Raji (cell line): Measurements from ENCODE around the gene PCDHGA8.

Experiments used
- POLR2A ChIP-seq: IDR thresholded peaks from 2 replicates; pipeline ENCODE4 v1.6.1; 2011; ENCODE audit warnings: low read depth, low read length, control low read depth; ENCODE audit not compliant: insufficient read depth

Gene PCDHGA8

GRCh38 chr5:141419074-141419880 is 26.8 kb downstream of the PCDHGA8 start:
- TF ChIP-seq POLR2A, result no peak

- no peak for TF ChIP-seq POLR2A
Measured at GRCh38 chr5:141420855-141421488, 28.5 kb downstream of the PCDHGA8 start, which contains the start of gene PCDHGA11. Gene PCDHGA11, plus strand, starts transcription at chr5:141421051. Its CDS starts 177 bp downstream, at chr5:141421228.

- no peak for TF ChIP-seq POLR2A
Measured at GRCh38 chr5:141421489-141421855, 29.0 kb downstream of the PCDHGA8 start.

GRCh38 chr5:141422742-141423291 is 30.4 kb downstream of the PCDHGA8 start:
- TF ChIP-seq POLR2A, result no peak

GRCh38 chr5:141427783-141428426 is 35.5 kb downstream of the PCDHGA8 start:
- no peak for TF ChIP-seq POLR2A

GRCh38 chr5:141430332-141431113 is 38.1 kb downstream of the PCDHGA8 start, which contains the start of gene PCDHGA12:
Gene PCDHGA12, plus strand, starts transcription at chr5:141430507. Its CDS starts 253 bp downstream, at chr5:141430760.
- TF ChIP-seq POLR2A, result no peak

GRCh38 chr5:141431286-141431685 is 38.9 kb downstream of the PCDHGA8 start:
- no peak for TF ChIP-seq POLR2A

- no peak for TF ChIP-seq POLR2A
Measured at GRCh38 chr5:141434006-141434405, 41.6 kb downstream of the PCDHGA8 start.

- no peak for TF ChIP-seq POLR2A
Measured at GRCh38 chr5:141437221-141437620, 44.8 kb downstream of the PCDHGA8 start.

- no peak for TF ChIP-seq POLR2A
Measured at GRCh38 chr5:141439411-141440141, 47.1 kb downstream of the PCDHGA8 start.

- TF ChIP-seq POLR2A, result no peak
Measured at GRCh38 chr5:141440341-141440740, 47.9 kb downstream of the PCDHGA8 start.

- no peak for TF ChIP-seq POLR2A
Measured at GRCh38 chr5:141441571-141442170, 49.2 kb downstream of the PCDHGA8 start.
